CD14-positive monocyte (primary cell): ENCODE data around the gene RPTOR. TPM values are rescaled to one million over a fixed set of nuclear protein-coding genes. Genes with fewer than 3 reads are reported as not detected.

Experiments
- DNase-seq, 3 donors: peaks; one replicate each; pipeline ENCODE4 v3.0.0-alpha.2; 2011 to 2022
- H2AFZ ChIP-seq: 2 replicates; pipeline ENCODE4 v1.6.0; 2012; ENCODE audit warnings: mild to moderate bottlenecking, low read depth, low read length, inconsistent platforms; ENCODE audit not compliant: insufficient read depth, poor library complexity, severe bottlenecking
- H3K27ac ChIP-seq, 2 donors: 1 replicate in 1 of 2; 2 replicates in 1 of 2; pipeline ENCODE4 v1.5.1; 2012 to 2013; ENCODE audit warnings: low read length in 2 of 2, control low read depth in 1 of 2, inconsistent platforms in 1 of 2, low read depth in 1 of 2, mild to moderate bottlenecking in 1 of 2
- H3K27me3 ChIP-seq, 2 donors: one replicate each; pipeline versions ENCODE4 v1.6.0 to v1.6.1; 2011 to 2013; ENCODE audit warnings: low read length in 2 of 2; ENCODE audit not compliant: control insufficient read depth in 2 of 2, insufficient read depth in 2 of 2
- H3K36me3 ChIP-seq, 2 donors: replicated peaks in 1 of 2; 1 replicate in 1 of 2; 2 replicates in 1 of 2; pipeline versions ENCODE4 v1.5.1 to v1.6.1; 2012 to 2013; ENCODE audit warnings: low read length in 2 of 2, control low read depth in 1 of 2, inconsistent platforms in 1 of 2, mild to moderate bottlenecking in 1 of 2; ENCODE audit not compliant: insufficient read depth in 2 of 2, control insufficient read depth in 1 of 2
- H3K4me1 ChIP-seq, 2 donors: 1 replicate in 1 of 2; 2 replicates in 1 of 2; pipeline versions ENCODE4 v1.5.1 to v1.6.1; 2012 to 2013; ENCODE audit warnings: low read length in 2 of 2, control low read depth in 1 of 2, inconsistent platforms in 1 of 2, mild to moderate bottlenecking in 1 of 2, moderate library complexity in 1 of 2; ENCODE audit not compliant: insufficient read depth in 2 of 2, control insufficient read depth in 1 of 2
- H3K4me2 ChIP-seq: replicated peaks from 2 replicates; pipeline ENCODE3; 2012; ENCODE audit warnings: low read length, moderate library complexity, mild to moderate bottlenecking; ENCODE audit not compliant: poor library complexity, severe bottlenecking; ENCODE audit errors: extremely low read depth
- H3K4me3 ChIP-seq, 3 experiments: fragments of 200-600 bp in 1 of 3; sonication (generic) in 1 of 3; replicated peaks in 1 of 3; 1 replicate in 2 of 3; 2 replicates in 1 of 3; pipeline ENCODE4 v1.5.1; 2011 to 2013; ENCODE audit warnings: low read length in 3 of 3, mild to moderate bottlenecking in 3 of 3, control low read depth in 2 of 3, low read depth in 2 of 3, inconsistent platforms in 1 of 3, moderate library complexity in 1 of 3
- H3K79me2 ChIP-seq: 2 replicates; pipeline ENCODE4 v1.6.0; 2012; ENCODE audit warnings: mild to moderate bottlenecking, control low read depth, inconsistent platforms, low read length, moderate library complexity; ENCODE audit not compliant: insufficient read depth
- H3K9ac ChIP-seq: 2 replicates; pipeline ENCODE4 v1.6.0; 2017; ENCODE audit warnings: low read length, mild to moderate bottlenecking; ENCODE audit not compliant: insufficient read depth, poor library complexity, severe bottlenecking
- H3K9me3 ChIP-seq, 2 donors: replicated peaks in 1 of 2; 1 replicate in 1 of 2; 2 replicates in 1 of 2; pipeline versions ENCODE4 v1.5.1 to v1.6.1; 2012 to 2013; ENCODE audit warnings: low read length in 2 of 2, control low read depth in 1 of 2; ENCODE audit not compliant: control insufficient read depth in 1 of 2, insufficient read depth in 1 of 2
- H4K20me1 ChIP-seq: 2 replicates; pipeline ENCODE4 v1.6.0; 2012; ENCODE audit warnings: mild to moderate bottlenecking, low read length, control low read depth, moderate library complexity; ENCODE audit not compliant: insufficient read depth
- H3K27ac Mint-ChIP-seq, 7 donors: one replicate each; pipeline ENCODE4 v1.8.0; 2020; ENCODE audit warnings: mild to moderate bottlenecking in 7 of 7, mixed read lengths in 7 of 7, moderate library complexity in 6 of 7, inconsistent platforms in 2 of 7
- H3K27me3 Mint-ChIP-seq, 3 donors: one replicate each; pipeline ENCODE4 v1.8.0; 2021 to 2022; ENCODE audit warnings: low read depth in 3 of 3, mild to moderate bottlenecking in 3 of 3, mixed read lengths in 3 of 3, moderate library complexity in 3 of 3, inconsistent platforms in 1 of 3
- H3K36me3 Mint-ChIP-seq, 2 donors: one replicate each; pipeline ENCODE4 v1.8.0; 2020; ENCODE audit warnings: mixed read lengths in 2 of 2, inconsistent platforms in 1 of 2, mild to moderate bottlenecking in 1 of 2
- H3K4me1 Mint-ChIP-seq: one replicate; pipeline ENCODE4 v1.8.0; 2020; ENCODE audit warnings: mild to moderate bottlenecking, mixed read lengths
- H3K4me3 Mint-ChIP-seq, 2 donors: one replicate each; pipeline ENCODE4 v1.8.0; 2020; ENCODE audit warnings: mild to moderate bottlenecking in 2 of 2, mixed read lengths in 2 of 2, moderate library complexity in 1 of 2
- H3K9me3 Mint-ChIP-seq, 7 donors: one replicate each; pipeline ENCODE4 v1.8.0; 2020 to 2022; ENCODE audit warnings: mixed read lengths in 7 of 7, mild to moderate bottlenecking in 6 of 7, moderate library complexity in 6 of 7, inconsistent platforms in 2 of 7
- CTCF ChIP-seq: fragments of 200-600 bp; IDR thresholded peaks from one replicate; pipeline ENCODE4 v1.8.0; 2022; ENCODE audit warnings: antibody characterized with exemption, mild to moderate bottlenecking
- WGBS: methylation state at CpG from one replicate; pipeline ENCODE4 v1.1.5; 2013; ENCODE audit warnings: missing lambda C conversion rate; ENCODE audit not compliant: insufficient coverage; 5-methylcytosine and 5-hydroxymethylcytosine counted together
- intact Hi-C, 2 donors: fragments of 100-400 bp; cut with micrococcal nuclease; formaldehyde crosslinking; loops; one replicate each; pipeline versions ENCODE4 v1.15.0 to v1.15.1; 2023
- polyA plus RNA-seq, 3 donors: library from polyadenylated mRNA; depleted of rRNA in 1 of 3; unstranded in 2 of 3; stranded (reverse) in 1 of 3; fragments of 300-500 nt in 2 of 3; fragments of >200 nt in 1 of 3; fragmentation: Illumina TruSeq in 2 of 3; gene quantifications; 1 replicate in 2 of 3; 2 replicates in 1 of 3; pipeline ENCODE4 v1.2.3, GENCODE V29; 2012 to 2021

RPTOR gene
- polyA plus RNA-seq, 3 donors = 1.1 to 8.7 (median 2.6) TPM

GRCh38 chr17:80982426-80982974 lies 437.9 kb downstream of the RPTOR start:
- Mint-ChIP-seq H3K27ac (peak overlapping the region in 1 of 7 donors; percentile 48), H3K4me1 (peaks cover 16% of the 10 kb centered on the region), H3K36me3 (no peaks in the 10 kb centered on the region), H3K27me3 (peaks cover 2 to 14% (median 10%) of the 10 kb centered on the region in 3 donors), H3K9me3 (peaks cover 0 to 2% (median 0%) of the 10 kb centered on the region in 7 donors), H3K4me3 (no peak overlapping the region)
- no peak overlapping the region for H3K4me3 ChIP-seq
- no peak for TF ChIP-seq CTCF
- H3K27me3 ChIP-seq = peaks cover 0 to 3% of the 10 kb centered on the region in 2 donors
- no peak for DNase-seq
- H3K36me3 ChIP-seq = no peaks in the 10 kb centered on the region
- H3K4me2 ChIP-seq = no peak overlapping the region
- 91% methylated on average over 16 of the region's 17 CpGs for WGBS
- no peak overlapping the region for H3K9ac ChIP-seq
- H3K27ac ChIP-seq = no peak overlapping the region
- intact Hi-C loops = loop anchor here in 1 of 2 donors (5.0 to 10.0 kb wide), 2 partner anchors 118 to 405 kb away; no protein-coding TSS in a partner anchor
- H3K9me3 ChIP-seq = no peaks in the 10 kb centered on the region
- no peak overlapping the region for H2AFZ ChIP-seq
- no peaks in the 10 kb centered on the region for H3K79me2 ChIP-seq
- H3K4me1 ChIP-seq = peaks cover 13 to 18% of the 10 kb centered on the region in 2 donors
- no peaks in the 10 kb centered on the region for H4K20me1 ChIP-seq

- TF ChIP-seq CTCF = no peak
- intact Hi-C loops = loop anchor here in 1 of 2 donors (5.0 to 10.0 kb wide), 2 partner anchors 119 to 406 kb away; no protein-coding TSS in a partner anchor
- peaks cover 0 to 3% of the 10 kb centered on the region in 2 donors for H3K27me3 ChIP-seq
Observed at GRCh38 chr17:80983545-80983944, 438.9 kb downstream of the RPTOR start.

More at GRCh38 chr17:80983545-80983944, 438.9 kb downstream of the RPTOR start:
- no peak overlapping the region for H3K4me3 Mint-ChIP-seq
- H3K27ac Mint-ChIP-seq = peak overlapping the region in 1 of 7 donors; percentile 9
- H3K9ac ChIP-seq = no peak overlapping the region
- no peaks in the 10 kb centered on the region for H3K9me3 ChIP-seq
- peaks cover 5 to 19% (median 12%) of the 10 kb centered on the region in 3 donors for H3K27me3 Mint-ChIP-seq
- no peaks in the 10 kb centered on the region for H3K79me2 ChIP-seq
- no peak overlapping the region for H3K4me3 ChIP-seq
- 100% methylated on average over 3 of the region's 17 CpGs for WGBS
- no peak overlapping the region for H2AFZ ChIP-seq
- H3K36me3 ChIP-seq = no peaks in the 10 kb centered on the region
- no peaks in the 10 kb centered on the region for H3K36me3 Mint-ChIP-seq
- DNase-seq = no peak
- H3K9me3 Mint-ChIP-seq = peaks cover 0 to 1% (median 0%) of the 10 kb centered on the region in 7 donors
- peaks cover 19 to 23% of the 10 kb centered on the region in 2 donors for H3K4me1 ChIP-seq
- peaks cover 20% of the 10 kb centered on the region for H3K4me1 Mint-ChIP-seq
- no peak overlapping the region for H3K27ac ChIP-seq
- no peak overlapping the region for H3K4me2 ChIP-seq
- H4K20me1 ChIP-seq = no peaks in the 10 kb centered on the region
